Bronchial epithelial cell (primary cell): Measurements from ENCODE around the gene FBXO2. TPM values are rescaled to one million over a fixed set of nuclear protein-coding genes. Genes with fewer than 3 reads are reported as not detected.

Experiments used
- DNase-seq: peaks from one replicate; pipeline ENCODE4 v3.0.0-alpha.2; 2010; ENCODE audit warnings: low read depth
- FAIRE-seq: peaks from 2 replicates; lab custom pipeline; 2011; peaks lifted over from hg19 to GRCh38; lab: Jason Lieb, UNC
- H3K27me3 ChIP-seq: 2 replicates; pipeline ENCODE4 v1.5.1; 2011; ENCODE audit warnings: low read length; ENCODE audit not compliant: control insufficient read depth, insufficient read depth
- H3K36me3 ChIP-seq: 2 replicates; pipeline ENCODE4 v1.5.1; 2011; ENCODE audit warnings: low read length; ENCODE audit not compliant: control insufficient read depth, insufficient read depth
- H3K4me3 ChIP-seq: 2 replicates; pipeline ENCODE4 v1.5.1; 2011; ENCODE audit warnings: mild to moderate bottlenecking, low read depth, low read length, control low read depth
- CTCF ChIP-seq: IDR thresholded peaks from 2 replicates; pipeline ENCODE4 v1.5.1; 2011; ENCODE audit warnings: mild to moderate bottlenecking, moderate library complexity, low read length, control low read depth, inconsistent platforms; ENCODE audit not compliant: insufficient read depth, severe bottlenecking
- total RNA-seq: library from RNA; depleted of rRNA; stranded (reverse); fragments of >200 nt; gene quantifications from 2 replicates; pipeline ENCODE4 v1.2.1, GENCODE V29; 2014

FBXO2 gene
- total RNA-seq, 1 donor from 2014 or later = 49.5 TPM

DNA sequence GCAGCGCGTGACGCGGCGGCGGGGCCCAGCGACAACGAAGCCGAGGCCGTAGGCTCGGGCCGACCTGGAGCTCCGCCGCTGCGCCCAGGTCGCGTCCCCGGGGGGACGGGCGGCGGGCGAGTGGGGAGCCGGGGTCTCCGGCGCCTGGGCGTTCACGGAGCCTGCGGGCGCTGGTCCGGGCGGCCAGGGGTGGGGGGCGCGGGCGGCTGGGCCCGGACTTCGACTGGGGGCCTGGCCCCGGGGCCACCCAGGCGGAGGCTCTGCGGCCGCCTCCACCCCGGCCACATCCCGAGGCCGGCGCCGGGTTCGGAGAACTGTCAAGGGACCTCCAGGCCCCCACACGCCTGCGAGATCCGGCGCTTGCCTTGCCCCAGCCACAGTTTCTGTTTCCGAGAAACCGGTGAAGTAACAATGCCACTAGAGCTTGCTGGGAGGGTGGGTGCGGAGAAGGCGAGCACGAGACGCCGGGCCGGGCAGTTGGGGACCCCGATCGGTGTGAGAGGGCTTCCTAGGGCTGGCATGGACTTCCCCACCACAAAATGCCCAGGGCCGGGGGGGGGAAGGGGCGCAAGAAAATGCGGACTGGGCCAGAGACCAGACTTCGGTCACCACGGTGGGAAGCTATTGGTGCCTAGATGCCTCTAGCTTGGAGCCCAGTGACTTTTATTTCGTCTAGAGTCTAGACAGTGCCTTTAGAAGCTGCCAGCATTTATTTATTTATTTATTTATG is 10.3 kb upstream of the FBXO2 start:
- DNase-seq (no peak), FAIRE-seq (no peak)
- H3K27me3 ChIP-seq = no peaks in the 10 kb centered on the region
- H3K4me3 ChIP-seq = peak overlapping the region; percentile 55
- TF ChIP-seq CTCF = no peak
- peaks cover 10% of the 10 kb centered on the region for H3K36me3 ChIP-seq

DNA sequence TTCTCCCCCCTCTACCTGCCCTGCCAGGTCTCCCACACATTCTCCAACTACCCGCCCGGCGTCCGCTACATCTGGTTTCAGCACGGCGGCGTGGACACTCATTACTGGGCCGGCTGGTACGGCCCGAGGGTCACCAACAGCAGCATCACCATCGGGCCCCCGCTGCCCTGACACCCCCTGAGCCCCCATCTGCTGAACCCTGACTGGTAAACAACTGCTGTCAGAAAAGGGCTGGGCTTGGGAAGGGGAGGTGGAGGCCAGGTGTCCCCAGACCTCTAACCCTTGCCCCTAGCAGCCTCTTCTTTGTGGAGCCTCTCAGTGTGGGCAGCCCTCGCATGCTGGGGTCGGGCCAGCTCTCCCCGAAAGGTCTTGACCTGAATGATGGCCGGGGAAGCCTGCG is 6.9 kb upstream of the FBXO2 start:
- Histone ChIP-seq H3K27me3 (no peaks in the 10 kb centered on the region), H3K36me3 (peaks cover 21% of the 10 kb centered on the region), H3K4me3 (no peak overlapping the region)
- no peak for DNase-seq
- no peak for TF ChIP-seq CTCF
- no peak for FAIRE-seq

DNA sequence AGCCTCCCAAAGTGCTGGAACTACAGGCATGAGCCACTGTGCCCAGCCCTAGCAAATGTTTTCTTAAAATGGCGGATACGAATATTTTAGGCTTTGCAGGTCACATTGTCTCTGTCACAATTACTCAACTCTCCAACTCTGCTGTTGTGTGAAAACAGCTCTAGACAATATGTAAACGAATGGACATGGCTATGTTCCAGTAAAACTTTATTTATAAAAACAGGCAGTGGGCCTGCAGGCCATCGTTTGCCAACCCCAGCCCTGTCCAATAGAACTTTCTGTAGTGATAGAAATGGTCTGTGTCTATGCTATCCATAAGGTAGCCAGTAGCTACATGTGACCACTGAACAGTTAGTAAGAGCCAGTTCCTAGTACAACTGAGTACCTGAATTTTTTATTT is 5.5 kb upstream of the FBXO2 start:
- no peak for TF ChIP-seq CTCF
- Histone ChIP-seq H3K27me3 (no peaks in the 10 kb centered on the region), H3K4me3 (no peak overlapping the region), H3K36me3 (peaks cover 22% of the 10 kb centered on the region)
- no peak for DNase-seq
- FAIRE-seq = no peak

GRCh38 chr1:11658542-11658941 is 4.3 kb upstream of the FBXO2 start:
- Histone ChIP-seq H3K27me3 (no peaks in the 10 kb centered on the region), H3K36me3 (peaks cover 22% of the 10 kb centered on the region), H3K4me3 (no peak overlapping the region)
- DNase-seq (no peak), FAIRE-seq (no peak)
- no peak for TF ChIP-seq CTCF

GRCh38 chr1:11657654-11658053 is 3.4 kb upstream of the FBXO2 start:
- DNase-seq = no peak
- H3K36me3 ChIP-seq = peaks cover 22% of the 10 kb centered on the region
- H3K4me3 ChIP-seq = no peak overlapping the region
- FAIRE-seq = no peak
- H3K27me3 ChIP-seq = no peaks in the 10 kb centered on the region
- TF ChIP-seq CTCF = no peak
